ENCODE measurements around the gene PNMA8C.
"Not testable (repeated sequence)": the region's sequence is repeated elsewhere in the genome, so short reads cannot be mapped to it uniquely, and the experiment has no call there.

PNMA8C gene

DNA sequence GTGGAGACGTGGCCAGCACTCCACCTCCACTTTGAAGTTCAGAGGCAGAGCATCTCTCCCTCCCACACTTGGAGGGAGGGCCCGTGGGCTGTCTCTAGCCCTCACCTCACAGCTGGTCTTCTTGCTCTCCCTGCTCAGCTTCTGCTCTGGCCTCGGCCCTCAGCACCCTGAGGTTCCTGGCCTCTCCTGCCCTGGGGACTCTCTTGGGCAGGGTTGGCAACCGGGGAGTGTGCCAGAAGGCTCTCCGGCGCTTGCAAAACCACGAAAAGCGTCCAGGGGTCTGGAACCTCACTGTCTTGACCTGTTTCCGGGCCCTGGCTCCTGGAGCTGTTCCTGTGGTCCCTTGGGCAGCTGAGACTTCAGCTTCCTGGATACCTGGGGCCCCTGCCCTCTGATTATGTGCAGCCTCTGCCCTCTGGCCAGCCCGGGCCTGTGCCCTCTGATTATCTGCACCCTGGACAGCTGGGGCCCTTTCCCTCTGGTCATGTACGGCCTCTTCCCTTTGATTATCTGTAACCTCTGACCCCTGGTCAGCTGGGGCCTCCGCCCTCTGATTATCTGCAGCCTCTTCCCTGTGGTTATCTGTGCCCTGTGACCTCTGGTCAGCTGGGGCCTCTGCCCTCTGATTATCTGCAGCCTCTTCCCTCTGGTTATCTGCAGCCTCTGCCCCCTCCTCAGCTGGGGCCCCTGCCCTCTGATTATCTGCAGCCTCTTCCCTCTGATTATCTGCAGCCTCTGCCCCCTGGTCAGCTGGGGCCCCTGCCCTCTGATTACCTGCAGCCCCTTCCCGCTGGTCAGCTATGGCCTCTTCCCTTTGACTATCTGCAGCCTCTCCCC lies 17.4 kb downstream of the PNMA8C start:
- DNase-seq: no peak

DNA sequence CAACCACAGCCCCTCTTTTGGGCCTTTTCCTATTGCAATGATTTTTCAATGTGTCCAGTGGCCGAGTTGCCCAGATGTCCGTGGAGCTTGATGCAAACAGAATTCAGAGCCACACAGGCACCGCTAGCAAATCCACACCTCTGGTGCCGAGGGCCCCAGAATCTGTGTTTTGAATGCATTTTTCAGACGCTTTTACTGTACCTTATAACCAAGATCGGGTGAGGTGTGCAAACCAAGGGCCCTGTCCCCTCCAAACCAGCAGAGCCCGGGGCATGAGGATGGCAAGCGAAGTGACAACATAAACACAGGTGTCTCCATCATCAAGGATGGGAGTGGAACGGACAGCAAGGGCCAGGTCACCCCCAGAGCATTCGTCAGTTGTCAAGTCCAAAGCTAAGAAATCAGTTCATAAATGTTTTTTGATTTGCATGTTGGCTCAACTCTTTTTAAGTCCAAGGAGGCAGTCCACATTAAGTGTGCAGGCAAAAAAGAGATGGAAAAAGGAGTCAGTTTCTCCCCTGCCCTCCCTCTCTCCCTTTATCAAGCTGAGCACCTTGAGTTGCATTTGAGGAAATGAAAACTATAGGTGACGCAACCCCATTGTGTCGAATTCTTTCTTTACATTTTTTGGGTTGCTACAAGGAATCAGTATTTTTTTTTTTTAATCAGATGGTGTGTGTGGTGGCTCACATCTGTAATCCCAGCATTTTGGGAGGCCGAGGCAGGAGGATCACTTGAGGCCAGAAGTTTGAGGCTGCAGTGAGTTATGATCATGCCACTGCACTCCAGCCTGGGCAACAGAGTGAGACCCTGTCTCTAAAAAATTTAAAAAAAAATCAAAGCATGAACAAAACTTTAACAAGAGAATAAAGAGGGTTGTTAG lies 18.3 kb downstream of the PNMA8C start:
- no peak for DNase-seq

DNA sequence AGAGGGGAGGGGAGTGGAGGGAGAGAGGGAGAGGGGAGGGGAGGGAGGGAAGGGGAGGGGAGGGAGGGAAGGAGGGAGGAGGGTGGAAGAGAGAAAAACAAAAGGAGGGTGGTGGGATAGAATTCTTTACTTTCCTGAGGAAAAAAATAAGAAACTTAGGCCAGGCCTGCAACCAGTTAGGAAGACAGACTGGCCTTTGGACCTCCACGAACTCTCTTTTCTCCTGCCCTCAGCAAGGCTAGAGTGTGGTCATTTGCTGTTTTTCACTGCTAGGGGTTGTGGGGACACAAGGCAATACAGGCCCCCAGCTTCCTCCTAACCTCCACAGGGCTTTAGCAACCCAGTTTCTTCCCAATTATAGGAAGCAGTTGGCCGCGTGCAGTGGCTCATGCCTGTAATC lies 19.5 kb downstream of the PNMA8C start:
- DNase-seq: no peak

- no peak for DNase-seq
Measured at GRCh38 chr19:46408664-46409039, 20.1 kb downstream of the PNMA8C start.

- DNase-seq: no peak
Measured at GRCh38 chr19:46407856-46408663, 20.7 kb downstream of the PNMA8C start.

DNA sequence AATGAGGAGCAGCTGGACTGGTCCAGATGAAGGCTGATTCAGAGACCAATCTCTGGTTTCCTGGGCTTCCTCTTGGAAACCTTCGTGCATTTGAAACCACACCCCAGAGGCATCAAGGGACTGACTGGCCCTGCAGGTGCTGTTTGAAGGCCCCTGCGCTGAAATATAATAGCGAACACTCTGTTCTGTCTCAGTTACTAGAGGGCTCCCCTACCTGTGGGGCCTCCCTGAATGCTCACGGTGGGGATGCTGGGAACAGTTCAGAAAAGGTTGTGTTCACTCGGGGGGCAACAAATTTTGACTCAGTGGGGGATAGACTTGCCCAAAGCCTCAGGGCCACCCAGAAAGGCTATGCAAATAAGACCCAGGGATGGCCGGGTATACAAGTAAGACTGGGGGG lies 21.8 kb downstream of the PNMA8C start:
- no peak for DNase-seq

- no peak for DNase-seq
Measured at GRCh38 chr19:46404753-46405468, 23.8 kb downstream of the PNMA8C start.

DNA sequence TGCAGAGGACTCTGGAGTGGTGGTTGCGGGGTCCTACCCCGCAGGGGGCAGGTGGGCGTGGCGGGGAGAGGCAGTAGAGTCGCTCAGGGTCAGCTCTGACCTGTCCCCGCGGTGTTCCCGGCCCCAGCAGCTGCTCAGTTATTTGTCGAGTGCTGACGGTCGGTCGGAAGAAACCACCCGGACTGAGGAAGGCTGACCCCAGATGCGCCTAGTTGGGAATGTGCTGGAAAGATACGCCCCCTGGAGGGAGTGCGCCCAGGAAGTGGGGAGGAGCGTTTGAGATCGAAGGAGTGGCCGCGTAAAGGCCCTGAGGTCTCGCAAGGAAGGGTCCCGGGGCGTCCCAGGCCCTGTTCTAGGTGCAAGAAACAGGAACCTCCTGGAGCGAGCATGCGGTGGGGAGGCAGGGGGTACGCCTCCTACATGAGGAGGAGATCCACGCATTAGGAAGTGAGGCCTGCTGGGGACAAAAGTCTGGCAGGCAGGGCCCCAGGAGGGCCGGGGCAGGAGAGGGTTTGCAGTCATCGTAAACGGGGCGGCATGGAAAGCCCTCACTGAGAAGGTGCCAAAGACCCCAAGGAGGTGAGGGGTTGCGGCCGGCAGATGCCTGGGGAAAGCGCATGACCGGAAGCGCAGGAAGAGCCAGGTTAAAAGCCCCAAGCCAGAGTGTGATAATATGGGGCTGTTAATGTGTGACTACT lies 24.5 kb downstream of the PNMA8C start:
- no peak for DNase-seq

GRCh38 chr19:46402725-46403124 lies 26.0 kb downstream of the PNMA8C start:
- no peak for DNase-seq

GRCh38 chr19:46397801-46398479 lies 30.8 kb downstream of the PNMA8C start:
- not testable (repeated sequence) for DNase-seq

DNA sequence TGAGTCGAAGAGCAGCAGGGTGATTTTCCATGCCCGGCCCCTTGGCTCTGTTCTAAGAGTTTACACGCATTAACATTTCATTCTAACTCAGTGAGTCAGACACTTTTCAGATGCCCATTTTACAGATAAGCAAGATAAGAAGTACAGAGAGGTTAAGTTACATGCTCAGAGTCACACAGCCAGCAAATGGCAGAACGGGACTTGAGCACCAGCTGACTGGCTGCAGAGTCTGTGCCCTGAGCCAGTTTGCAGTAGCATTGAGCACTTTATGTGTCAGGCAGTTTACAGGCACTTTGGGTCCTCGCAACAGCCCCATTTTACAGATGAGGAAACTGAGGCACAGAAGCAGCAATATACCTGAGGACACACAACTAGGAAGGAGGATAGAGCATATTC lies 34.3 kb downstream of the PNMA8C start:
- DNase-seq: no peak

DNA sequence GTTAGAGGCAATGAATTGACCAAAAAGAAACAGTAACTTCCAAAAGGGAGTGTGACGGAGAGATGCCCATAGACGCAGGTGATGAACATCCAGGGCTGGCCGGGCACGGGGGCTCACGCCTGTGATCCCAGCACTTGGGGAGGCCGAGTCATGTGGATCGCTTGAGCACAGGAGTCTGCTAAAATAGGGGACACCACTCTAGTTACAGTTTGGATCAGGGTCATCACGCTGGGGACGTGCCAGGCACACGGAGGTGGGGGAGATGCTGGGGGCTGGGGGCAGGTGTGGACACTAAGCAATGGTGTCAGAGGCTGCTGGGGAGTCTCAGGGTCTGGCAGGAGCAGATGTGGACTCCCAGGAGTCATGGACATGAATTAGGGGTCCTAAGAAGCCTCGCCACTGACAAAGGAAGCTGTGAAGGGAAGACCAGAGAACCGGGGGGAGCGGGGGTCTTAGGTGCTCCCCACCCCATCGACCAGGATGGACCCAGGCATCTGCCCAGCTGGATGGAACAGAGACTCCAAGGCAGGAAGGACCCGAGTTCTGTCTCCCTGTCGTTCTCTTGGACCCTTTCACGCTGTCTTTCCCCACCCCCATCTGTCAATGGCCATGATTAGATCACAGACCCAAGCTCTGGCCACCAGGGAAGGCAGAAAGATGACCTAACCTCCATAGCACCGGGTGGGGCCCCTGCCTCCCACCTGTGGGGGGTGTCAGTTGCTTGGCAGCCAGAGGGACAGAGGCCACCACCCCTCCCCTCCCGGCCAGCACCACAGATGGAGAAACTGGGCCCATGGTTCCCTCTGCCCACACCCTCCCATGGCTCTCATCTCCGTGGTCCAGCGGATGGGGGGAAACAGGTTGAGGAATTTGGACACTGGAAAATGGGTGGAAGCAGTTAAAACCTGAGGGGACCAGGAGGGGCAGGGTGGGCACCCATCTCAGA lies 35.0 kb downstream of the PNMA8C start:
- DNase-seq: no peak

DNA sequence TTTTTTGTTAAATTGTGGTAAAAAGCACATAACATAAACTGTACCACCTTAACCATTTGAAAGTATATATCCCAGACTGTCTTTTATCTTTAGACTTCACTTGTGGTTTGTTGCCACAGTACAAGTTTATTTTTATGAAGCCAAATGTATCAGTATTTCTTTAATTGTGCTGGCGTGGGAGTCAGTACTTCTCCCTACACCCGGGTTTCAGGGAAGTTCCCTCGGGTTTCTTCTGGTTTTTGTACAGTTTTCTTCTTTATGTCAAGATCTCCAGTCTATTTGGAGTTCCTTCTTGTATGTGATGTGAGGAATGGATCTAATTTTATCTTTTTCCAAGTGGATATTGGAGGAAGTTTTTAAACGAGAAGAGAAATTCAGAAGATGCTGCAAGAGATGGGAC lies 35.9 kb downstream of the PNMA8C start:
- DNase-seq: no peak

DNA sequence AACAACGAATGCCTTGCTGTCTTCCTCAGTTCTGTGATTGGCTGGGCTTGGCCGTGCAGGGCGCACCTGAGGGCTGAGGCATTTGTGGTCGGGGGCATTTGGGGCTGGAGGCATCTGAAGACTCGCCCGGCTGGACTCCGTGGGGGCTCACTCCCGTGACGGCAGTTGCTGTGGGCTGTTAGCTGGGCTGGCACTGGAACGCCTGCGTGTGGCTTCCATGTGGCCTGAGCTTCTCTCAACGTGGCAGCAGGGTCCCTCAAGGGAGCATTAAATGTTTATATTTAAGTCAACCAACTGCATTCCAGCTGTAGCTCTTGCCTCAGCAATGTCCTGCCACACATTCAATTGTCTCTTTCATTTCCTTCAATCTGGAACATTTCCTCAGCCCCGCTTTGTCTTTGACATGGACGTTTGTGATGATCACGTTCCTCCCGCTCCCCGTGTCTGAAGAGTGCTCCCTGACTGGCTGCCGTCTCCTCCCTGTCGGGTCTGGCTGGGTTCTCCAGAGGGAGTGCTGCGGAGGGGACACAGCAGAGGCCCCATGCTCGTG lies 36.4 kb downstream of the PNMA8C start:
- DNase-seq: no peak

DNA sequence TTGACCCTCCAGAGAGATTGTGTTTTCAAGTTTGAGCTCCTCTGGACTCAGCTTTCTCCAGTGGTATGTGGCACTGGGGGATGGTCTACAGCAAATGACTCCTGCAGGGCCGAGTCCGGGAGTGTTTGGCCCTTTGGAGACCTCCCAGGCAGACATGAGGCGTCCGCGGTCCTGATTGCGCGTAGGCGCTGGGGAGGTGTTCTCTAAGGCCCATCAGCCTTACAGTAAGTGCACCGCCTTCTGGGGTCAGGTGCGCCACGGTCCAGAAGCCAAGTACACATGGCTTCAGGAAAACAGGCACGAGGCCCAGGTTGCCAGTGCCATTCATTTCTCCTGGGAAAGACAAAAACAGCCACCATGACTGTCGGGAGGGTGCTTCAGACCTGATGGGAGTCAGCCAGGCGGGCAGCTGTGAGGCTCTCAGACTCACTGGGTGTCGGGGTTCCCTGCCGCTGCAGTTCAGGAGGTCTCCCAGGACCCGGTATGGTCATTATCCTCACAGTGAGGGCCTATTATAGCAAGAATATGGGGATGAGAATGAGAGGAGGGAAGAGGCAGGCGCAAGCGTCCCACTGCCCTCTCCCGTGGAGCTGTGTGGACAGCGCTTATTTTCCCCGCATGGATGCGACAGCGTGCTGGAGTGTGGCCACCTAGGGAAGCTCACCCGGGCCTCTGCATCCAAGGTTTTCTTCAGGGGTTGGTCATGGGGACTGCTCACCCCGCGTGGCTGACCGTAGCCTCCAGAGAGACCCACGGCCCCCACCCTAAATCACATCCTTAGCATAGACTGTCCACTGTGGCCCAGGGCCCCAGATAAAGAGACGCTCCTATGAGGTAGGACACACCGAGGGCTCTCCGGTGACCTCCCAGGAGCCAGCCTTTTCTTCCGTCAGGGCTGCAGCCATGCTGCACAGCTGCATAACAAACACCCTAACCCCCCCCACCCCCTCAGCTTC lies 37.2 kb downstream of the PNMA8C start:
- no peak for DNase-seq

- DNase-seq: no peak
Measured at GRCh38 chr19:46390866-46391265, 37.9 kb downstream of the PNMA8C start.

GRCh38 chr19:46390121-46390858 lies 38.4 kb downstream of the PNMA8C start:
- no peak for DNase-seq
